Measurements from ENCODE around the gene CACNA2D2. TPM values are rescaled to one million over a fixed set of nuclear protein-coding genes. Genes with fewer than 3 reads are reported as not detected.
A peak's percentile ranks its signal among the peaks of the same experiment; 100 is the strongest.

CACNA2D2 gene
- total RNA-seq, 1 donor from 2014 or later: 1.00 TPM

DNA sequence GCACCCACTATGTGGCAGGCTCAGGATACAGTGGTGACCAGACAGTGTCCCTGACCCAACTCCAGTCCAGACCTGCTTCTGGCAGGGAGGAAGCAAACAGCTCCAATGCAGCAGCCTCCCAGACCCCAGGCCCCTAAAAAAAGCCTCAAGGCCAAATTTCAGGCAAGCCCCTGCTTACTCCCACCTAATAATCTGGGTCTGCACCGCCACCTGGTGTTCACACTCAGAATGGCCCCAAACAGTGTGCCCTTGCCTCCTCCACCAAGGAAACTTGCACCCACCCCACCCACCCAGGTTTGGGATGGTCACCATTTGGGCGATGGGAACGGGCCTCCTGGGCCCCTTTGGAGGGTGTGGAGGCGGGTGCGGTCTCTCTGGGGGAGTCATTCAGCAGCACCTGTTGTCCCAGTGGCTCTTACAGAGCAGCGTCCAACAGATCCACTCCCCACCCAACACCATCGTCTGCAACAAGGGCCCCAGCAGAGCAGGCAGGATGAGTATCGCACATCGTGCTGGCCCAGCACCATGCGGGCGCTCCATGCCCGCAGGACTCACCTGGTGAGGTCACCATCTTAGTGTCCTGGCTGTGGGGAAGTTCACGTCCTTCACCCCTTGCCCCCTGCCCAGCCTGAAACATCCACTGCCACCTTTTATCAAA lies 46.8 kb upstream of the CACNA2D2 start:
- H3K9ac ChIP-seq (ENCODE audit: low read length): no peak overlapping the region
- no peak for FAIRE-seq
- no peaks in the 10 kb centered on the region for H3K36me3 Mint-ChIP-seq (ENCODE audit: low read depth, unreplicated experiment)
- H3K27me3 ChIP-seq (ENCODE audit: insufficient read depth, low read length): peaks cover 5% of the 10 kb centered on the region
- TF ChIP-seq, protein P1, sequence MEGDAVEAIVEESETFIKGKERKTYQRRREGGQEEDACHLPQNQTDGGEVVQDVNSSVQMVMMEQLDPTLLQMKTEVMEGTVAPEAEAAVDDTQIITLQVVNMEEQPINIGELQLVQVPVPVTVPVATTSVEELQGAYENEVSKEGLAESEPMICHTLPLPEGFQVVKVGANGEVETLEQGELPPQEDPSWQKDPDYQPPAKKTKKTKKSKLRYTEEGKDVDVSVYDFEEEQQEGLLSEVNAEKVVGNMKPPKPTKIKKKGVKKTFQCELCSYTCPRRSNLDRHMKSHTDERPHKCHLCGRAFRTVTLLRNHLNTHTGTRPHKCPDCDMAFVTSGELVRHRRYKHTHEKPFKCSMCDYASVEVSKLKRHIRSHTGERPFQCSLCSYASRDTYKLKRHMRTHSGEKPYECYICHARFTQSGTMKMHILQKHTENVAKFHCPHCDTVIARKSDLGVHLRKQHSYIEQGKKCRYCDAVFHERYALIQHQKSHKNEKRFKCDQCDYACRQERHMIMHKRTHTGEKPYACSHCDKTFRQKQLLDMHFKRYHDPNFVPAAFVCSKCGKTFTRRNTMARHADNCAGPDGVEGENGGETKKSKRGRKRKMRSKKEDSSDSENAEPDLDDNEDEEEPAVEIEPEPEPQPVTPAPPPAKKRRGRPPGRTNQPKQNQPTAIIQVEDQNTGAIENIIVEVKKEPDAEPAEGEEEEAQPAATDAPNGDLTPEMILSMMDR (IDR thresholded peaks at IDR 0.05; ENCODE audit: insufficient read depth, low read depth, low read length): peak; percentile 62
- no peak for TF ChIP-seq EZH2 (IDR thresholded peaks at IDR 0.05; ENCODE audit: insufficient read depth, low read length)
- DNase-seq (ENCODE audit: low read depth): no peak
- H3K79me2 ChIP-seq (ENCODE audit: insufficient read depth, low read length): no peaks in the 10 kb centered on the region
- no peaks in the 10 kb centered on the region for H3K9me3 Mint-ChIP-seq (ENCODE audit: unreplicated experiment)
- H3K4me3 ChIP-seq (ENCODE audit: insufficient read depth, low read depth, low read length): no peak overlapping the region
- H3K27me3 Mint-ChIP-seq (ENCODE audit: low read depth, unreplicated experiment): peaks cover 33% of the 10 kb centered on the region
- no peak overlapping the region for H2AFZ ChIP-seq (ENCODE audit: low read depth, low read length)
- no peak overlapping the region for H3K27ac ChIP-seq (ENCODE audit: low read depth, low read length)
- H4K20me1 ChIP-seq (ENCODE audit: insufficient read depth, low read length): no peaks in the 10 kb centered on the region
- H3K36me3 ChIP-seq (ENCODE audit: insufficient read depth, low read length): no peaks in the 10 kb centered on the region
- no peaks in the 10 kb centered on the region for H3K4me1 Mint-ChIP-seq (ENCODE audit: low read depth, unreplicated experiment)
- H3K9me3 ChIP-seq (ENCODE audit: insufficient read depth, low read depth, low read length): no peaks in the 10 kb centered on the region
- no peaks in the 10 kb centered on the region for H3K4me1 ChIP-seq (ENCODE audit: insufficient read depth, low read length)
- no peak overlapping the region for H3K27ac Mint-ChIP-seq (ENCODE audit: unreplicated experiment)
- H3K4me3 Mint-ChIP-seq (ENCODE audit: unreplicated experiment): no peak overlapping the region
- no peak overlapping the region for H3K4me2 ChIP-seq (ENCODE audit: low read length)

DNA sequence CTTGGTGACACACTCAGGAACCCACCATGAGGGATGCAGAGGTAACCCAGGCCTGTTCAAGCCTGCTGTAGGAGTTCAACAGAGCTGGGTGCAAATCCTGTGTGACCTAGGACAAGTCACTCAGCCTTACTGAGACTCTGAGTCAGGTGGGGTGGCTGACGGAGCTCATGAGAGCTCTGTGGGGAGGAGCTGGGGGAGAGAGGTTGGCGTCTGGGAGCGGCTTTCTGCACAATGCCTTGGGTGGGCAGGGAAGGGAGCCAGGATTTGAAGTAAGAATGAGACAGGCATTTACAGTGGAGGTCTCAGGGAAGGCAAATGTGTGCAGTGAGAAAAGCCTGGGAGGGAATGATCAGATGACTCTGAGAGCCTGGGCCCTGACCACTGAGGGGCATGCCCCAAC lies 45.8 kb upstream of the CACNA2D2 start:
- H3K4me2 ChIP-seq (ENCODE audit: low read length): no peak overlapping the region
- no peaks in the 10 kb centered on the region for H4K20me1 ChIP-seq (ENCODE audit: insufficient read depth, low read length)
- no peaks in the 10 kb centered on the region for H3K4me1 Mint-ChIP-seq (ENCODE audit: low read depth, unreplicated experiment)
- no peak overlapping the region for H3K9ac ChIP-seq (ENCODE audit: low read length)
- peaks cover 5% of the 10 kb centered on the region for H3K27me3 ChIP-seq (ENCODE audit: insufficient read depth, low read length)
- no peak overlapping the region for H3K4me3 ChIP-seq (ENCODE audit: insufficient read depth, low read depth, low read length)
- H3K36me3 Mint-ChIP-seq (ENCODE audit: low read depth, unreplicated experiment): no peaks in the 10 kb centered on the region
- peaks cover 26% of the 10 kb centered on the region for H3K27me3 Mint-ChIP-seq (ENCODE audit: low read depth, unreplicated experiment)
- H3K79me2 ChIP-seq (ENCODE audit: insufficient read depth, low read length): no peaks in the 10 kb centered on the region
- no peak overlapping the region for H2AFZ ChIP-seq (ENCODE audit: low read depth, low read length)
- no peak overlapping the region for H3K4me3 Mint-ChIP-seq (ENCODE audit: unreplicated experiment)
- no peaks in the 10 kb centered on the region for H3K9me3 ChIP-seq (ENCODE audit: insufficient read depth, low read depth, low read length)
- TF ChIP-seq, protein P1 (IDR thresholded peaks at IDR 0.05; ENCODE audit: insufficient read depth, low read depth, low read length): no peak
- no peaks in the 10 kb centered on the region for H3K9me3 Mint-ChIP-seq (ENCODE audit: unreplicated experiment)
- FAIRE-seq (no peak), DNase-seq (ENCODE audit: low read depth) (no peak)
- H3K27ac ChIP-seq (ENCODE audit: low read depth, low read length): no peak overlapping the region
- no peaks in the 10 kb centered on the region for H3K4me1 ChIP-seq (ENCODE audit: insufficient read depth, low read length)
- no peaks in the 10 kb centered on the region for H3K36me3 ChIP-seq (ENCODE audit: insufficient read depth, low read length)
- no peak overlapping the region for H3K27ac Mint-ChIP-seq (ENCODE audit: unreplicated experiment)

DNA sequence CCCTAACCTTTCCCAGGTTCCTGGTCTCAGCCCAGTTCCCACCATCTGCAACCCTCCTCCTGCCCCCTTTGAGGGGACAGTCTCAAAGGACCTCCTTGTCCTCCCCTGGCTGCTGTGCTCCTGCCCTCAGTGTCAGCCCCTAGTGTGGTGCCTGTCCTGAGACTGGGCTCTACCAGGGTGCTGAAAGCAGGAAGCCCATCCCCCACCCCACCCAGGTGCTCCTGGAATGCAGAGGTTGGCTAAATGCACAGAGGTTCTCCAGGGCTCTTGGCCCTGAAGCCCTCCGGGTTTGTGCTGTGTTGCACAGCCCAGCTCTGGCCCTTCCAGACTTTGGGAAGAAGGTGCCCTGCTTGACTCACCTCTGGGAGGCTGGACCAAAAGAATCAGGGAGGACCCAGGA lies 42.3 kb upstream of the CACNA2D2 start:
- Mint-ChIP-seq H3K27me3 (ENCODE audit: low read depth, unreplicated experiment) (peaks cover 13% of the 10 kb centered on the region), H3K9me3 (ENCODE audit: unreplicated experiment) (no peaks in the 10 kb centered on the region), H3K27ac (ENCODE audit: unreplicated experiment) (no peak overlapping the region), H3K36me3 (ENCODE audit: low read depth, unreplicated experiment) (peaks cover 4% of the 10 kb centered on the region), H3K4me1 (ENCODE audit: low read depth, unreplicated experiment) (no peaks in the 10 kb centered on the region), H3K4me3 (ENCODE audit: unreplicated experiment) (no peak overlapping the region)
- TF ChIP-seq, protein P1 (IDR thresholded peaks at IDR 0.05; ENCODE audit: insufficient read depth, low read depth, low read length): no peak
- no peak for TF ChIP-seq EZH2 (IDR thresholded peaks at IDR 0.05; ENCODE audit: insufficient read depth, low read length)
- DNase-seq (ENCODE audit: low read depth) (no peak), FAIRE-seq (no peak)
- no peak overlapping the region for H2AFZ ChIP-seq (ENCODE audit: low read depth, low read length)
- H3K9ac ChIP-seq (ENCODE audit: low read length): no peak overlapping the region
- H3K9me3 ChIP-seq (ENCODE audit: insufficient read depth, low read depth, low read length): no peaks in the 10 kb centered on the region
- H3K36me3 ChIP-seq (ENCODE audit: insufficient read depth, low read length): no peaks in the 10 kb centered on the region
- H3K79me2 ChIP-seq (ENCODE audit: insufficient read depth, low read length): no peaks in the 10 kb centered on the region
- no peaks in the 10 kb centered on the region for H4K20me1 ChIP-seq (ENCODE audit: insufficient read depth, low read length)
- no peak overlapping the region for H3K4me3 ChIP-seq (ENCODE audit: insufficient read depth, low read depth, low read length)
- no peaks in the 10 kb centered on the region for H3K27me3 ChIP-seq (ENCODE audit: insufficient read depth, low read length)
- no peak overlapping the region for H3K4me2 ChIP-seq (ENCODE audit: low read length)
- H3K27ac ChIP-seq (ENCODE audit: low read depth, low read length): no peak overlapping the region
- no peaks in the 10 kb centered on the region for H3K4me1 ChIP-seq (ENCODE audit: insufficient read depth, low read length)
